Right cardiac atrium (tissue), 5 donors: Measurements from ENCODE around the gene TNFRSF1A. TPM values are rescaled to one million over a fixed set of nuclear protein-coding genes. Genes with fewer than 3 reads are reported as not detected.
A peak's percentile ranks its signal among the peaks of the same experiment; 100 is the strongest.

Experiments used
- ATAC-seq, 2 donors: fragments of 200-7000 bp; cut with Tn5 transposase; one replicate each; pipeline versions ENCODE4 v1.8.0 to v1.9.1; 2020; ENCODE audit warnings: moderate library complexity in 2 of 2, mild to moderate bottlenecking in 1 of 2
- DNase-seq, 3 donors: peaks; one replicate each; pipeline ENCODE4 v3.0.0-alpha.2; 2020
- H3K27ac ChIP-seq: one replicate; pipeline ENCODE4 v1.5.1; 2013; ENCODE audit warnings: mild to moderate bottlenecking, low read length, control low read depth, moderate library complexity
- H3K27me3 ChIP-seq: one replicate; pipeline ENCODE4 v1.6.1; 2013; ENCODE audit not compliant: control insufficient read depth, insufficient read depth
- H3K4me1 ChIP-seq: one replicate; pipeline ENCODE4 v1.6.1; 2013; ENCODE audit warnings: low read length; ENCODE audit not compliant: control insufficient read depth, insufficient read depth
- H3K4me3 ChIP-seq: one replicate; pipeline ENCODE4 v1.5.1; 2013; ENCODE audit warnings: low read length, control low read depth
- H3K9me3 ChIP-seq: one replicate; pipeline ENCODE4 v1.6.1; 2013; ENCODE audit warnings: low read length; ENCODE audit not compliant: control insufficient read depth
- WGBS: extraction: QIAGEN DNeasy Blood & Tissue Kit; methylation state at CpG from one replicate; pipeline ENCODE4 v1.1.7; 2013; 5-methylcytosine and 5-hydroxymethylcytosine counted together
- intact Hi-C, 4 donors: fragments of 100-400 bp; cut with DNase I; formaldehyde crosslinking; loops; one replicate each; pipeline versions ENCODE4 v1.11.0 to v1.14.0; 2022 to 2023
- polyA plus RNA-seq: library from polyadenylated mRNA; stranded (reverse); fragments of 200-250 nt; gene quantifications from one replicate; pipeline ENCODE4 v1.2.3, GENCODE V29; 2013
- total RNA-seq, 4 donors: library from RNA; stranded (reverse); fragmentation: NEBNext Ultra II Directional; extraction: Animal tissue kit (Norgen Biotek cat#: 25700); gene quantifications; one replicate each; pipeline ENCODE4 v1.2.1, GENCODE V29; 2021
- donor health status: healthy with polysubstance abuse.
- donor health status: DM: no; HTN: yes; CAD: no.
- donor health status: DM: no; HTN: no; CAD: no.
- donor health status: DM: no; HTN: yes; CAD: no; lungs with severe emphysema.
- donor health status: DM: yes; HTN: yes; CAD: no.

Gene TNFRSF1A
- total and polyA plus RNA-seq, 5 donors: 41.3 to 103 (median 75.0) TPM

DNA sequence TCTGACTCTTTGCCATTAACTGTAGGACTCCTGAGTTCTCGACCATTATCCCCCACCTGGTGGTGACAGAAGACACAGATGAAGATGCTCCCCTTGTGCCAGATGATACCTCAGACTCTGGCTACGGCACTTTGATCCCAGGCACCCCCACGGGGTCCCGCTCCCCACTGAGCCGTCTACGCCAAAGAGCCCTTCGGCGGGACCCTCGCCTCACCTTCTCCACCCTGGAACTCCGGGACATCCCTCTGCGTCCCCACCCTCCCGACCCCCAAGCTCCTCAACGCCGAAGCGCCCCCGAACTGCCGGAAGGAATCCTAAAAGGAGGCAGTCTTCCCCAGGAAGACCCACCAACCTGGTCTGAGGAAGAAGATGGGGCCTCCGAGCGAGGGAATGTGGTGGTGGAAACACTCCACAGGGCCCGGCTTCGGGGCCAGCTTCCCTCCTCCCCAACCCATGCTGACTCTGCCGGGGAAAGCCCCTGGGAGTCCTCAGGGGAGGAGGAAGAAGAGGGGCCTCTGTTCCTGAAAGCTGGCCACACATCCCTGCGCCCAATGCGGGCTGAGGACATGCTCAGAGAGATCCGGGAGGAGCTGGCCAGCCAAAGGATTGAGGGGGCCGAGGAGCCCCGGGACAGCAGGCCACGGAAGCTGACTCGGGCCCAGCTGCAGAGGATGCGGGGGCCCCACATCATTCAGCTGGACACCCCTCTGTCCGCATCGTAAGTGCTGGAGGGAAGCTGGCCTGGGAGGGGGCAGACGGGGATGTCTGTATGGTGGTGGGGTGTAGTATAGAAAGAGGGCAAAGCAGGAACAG is 14.4 kb downstream of the TNFRSF1A start:
- Histone ChIP-seq H3K27me3 (no peaks in the 10 kb centered on the region), H3K4me1 (peaks cover 12% of the 10 kb centered on the region), H3K9me3 (no peaks in the 10 kb centered on the region), H3K27ac (no peak overlapping the region), H3K4me3 (no peak overlapping the region)
- intact Hi-C loops: loop anchor here in 3 of 4 donors (5.0 to 10.0 kb wide), 3 partner anchors 137 to 210 kb away; no protein-coding TSS in a partner anchor
- ATAC-seq: peak; percentile 0 to 15
- 51% methylated on average over 33 of the region's 33 CpGs for WGBS
- DNase-seq: peak in 2 of 3 donors; percentile 64 to 78

DNA sequence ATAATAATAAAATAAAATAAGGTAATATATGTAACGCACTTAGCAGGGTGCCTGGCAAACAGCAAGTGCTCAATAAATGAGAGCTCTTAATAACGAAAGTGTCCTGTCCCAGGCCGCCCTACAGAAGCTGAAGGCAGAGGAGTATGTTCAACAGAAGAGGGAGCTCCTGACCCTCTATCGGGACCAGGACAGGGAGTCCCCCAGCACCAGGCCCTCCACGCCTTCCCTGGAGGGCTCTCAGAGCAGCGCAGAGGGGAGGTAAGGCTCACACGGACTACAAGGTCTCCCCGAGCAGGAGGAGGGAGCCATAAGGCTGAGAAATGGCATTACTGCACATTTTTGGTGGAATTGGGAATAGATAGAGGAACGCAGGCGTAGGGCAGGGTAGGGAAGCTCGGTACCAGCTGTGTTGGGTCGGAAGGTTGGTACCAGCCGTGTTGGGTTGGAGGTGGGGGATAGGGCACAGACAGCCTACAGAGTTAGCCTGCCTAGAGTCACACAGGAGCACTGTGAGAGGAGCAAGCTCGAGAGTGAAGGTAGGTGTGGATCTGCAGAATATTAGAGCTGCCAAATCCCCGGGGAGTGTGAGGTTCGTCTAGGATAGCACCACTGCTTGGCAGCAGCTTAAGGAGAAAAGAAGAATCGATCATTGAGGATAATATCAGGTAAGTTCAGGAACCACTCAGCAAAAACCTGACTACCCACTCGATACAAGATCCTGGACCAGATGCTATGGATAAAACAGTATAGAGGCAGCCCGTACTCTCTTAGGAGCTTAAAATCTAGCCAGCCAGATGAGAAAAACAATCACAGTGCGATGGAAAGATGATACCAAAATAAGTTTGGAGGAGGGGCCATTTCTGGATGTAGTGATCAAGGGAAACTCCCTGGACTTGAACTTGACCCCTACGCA is 15.3 kb downstream of the TNFRSF1A start:
- intact Hi-C loops: loop anchor here in 3 of 4 donors (5.0 to 10.0 kb wide), 3 partner anchors 138 to 211 kb away; no protein-coding TSS in a partner anchor
- Histone ChIP-seq H3K27me3 (no peaks in the 10 kb centered on the region), H3K9me3 (no peaks in the 10 kb centered on the region), H3K4me1 (peaks cover 14% of the 10 kb centered on the region), H3K27ac (peak overlapping the region; percentile 62), H3K4me3 (no peak overlapping the region)
- ATAC-seq (peak; percentile 54 to 64), DNase-seq (peak in 2 of 3 donors; percentile 81 to 84)
- 42% methylated on average over 21 of the region's 21 CpGs for WGBS

DNA sequence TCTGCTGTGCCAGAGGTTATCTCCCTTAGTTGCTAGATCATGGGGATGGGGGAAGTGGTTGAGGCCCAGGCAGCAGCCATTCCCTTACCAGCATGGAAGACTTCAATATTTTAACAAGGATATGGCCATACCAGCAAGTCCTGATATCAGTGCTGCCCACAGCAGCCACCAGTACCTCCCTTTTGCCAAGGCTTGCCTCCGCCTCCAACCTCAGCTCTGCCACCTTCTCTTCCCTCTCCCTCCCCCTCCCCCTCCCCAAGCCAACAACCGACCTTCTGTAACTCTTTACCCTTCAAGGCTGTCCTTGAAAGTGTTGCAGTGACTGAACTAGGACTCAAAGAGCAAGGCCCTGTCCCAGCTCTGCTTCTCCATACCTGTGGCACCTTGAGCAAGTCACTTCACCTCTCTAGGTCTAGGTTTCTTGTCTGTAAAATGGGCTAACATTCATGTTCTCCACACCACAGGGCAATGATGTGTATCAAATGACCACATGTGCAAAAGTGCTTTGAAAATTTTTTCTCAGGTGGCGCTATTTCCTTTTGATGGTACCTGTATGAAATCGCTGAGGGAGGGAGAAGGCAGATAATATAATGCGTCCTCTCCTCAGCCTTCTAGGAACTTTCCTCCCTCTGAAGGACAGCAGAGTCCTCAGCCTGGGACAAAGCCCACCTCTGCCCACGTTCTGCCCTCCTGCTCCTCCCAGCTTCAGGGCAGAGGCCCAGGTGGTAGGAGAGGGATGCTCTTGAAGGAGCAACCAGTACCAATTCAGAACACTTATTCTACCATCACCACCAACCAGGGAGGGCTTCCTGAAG is 16.7 kb downstream of the TNFRSF1A start:
- Histone ChIP-seq H3K27me3 (no peaks in the 10 kb centered on the region), H3K4me3 (no peak overlapping the region), H3K4me1 (peaks cover 14% of the 10 kb centered on the region), H3K9me3 (no peaks in the 10 kb centered on the region), H3K27ac (no peak overlapping the region)
- ATAC-seq: no peak
- WGBS: 73% methylated on average over 6 of the region's 6 CpGs
- peak in 2 of 3 donors; percentile 6 to 20 for DNase-seq
- intact Hi-C loops: loop anchor here in 3 of 4 donors (5.0 to 10.0 kb wide), 3 partner anchors 140 to 212 kb away; no protein-coding TSS in a partner anchor

DNA sequence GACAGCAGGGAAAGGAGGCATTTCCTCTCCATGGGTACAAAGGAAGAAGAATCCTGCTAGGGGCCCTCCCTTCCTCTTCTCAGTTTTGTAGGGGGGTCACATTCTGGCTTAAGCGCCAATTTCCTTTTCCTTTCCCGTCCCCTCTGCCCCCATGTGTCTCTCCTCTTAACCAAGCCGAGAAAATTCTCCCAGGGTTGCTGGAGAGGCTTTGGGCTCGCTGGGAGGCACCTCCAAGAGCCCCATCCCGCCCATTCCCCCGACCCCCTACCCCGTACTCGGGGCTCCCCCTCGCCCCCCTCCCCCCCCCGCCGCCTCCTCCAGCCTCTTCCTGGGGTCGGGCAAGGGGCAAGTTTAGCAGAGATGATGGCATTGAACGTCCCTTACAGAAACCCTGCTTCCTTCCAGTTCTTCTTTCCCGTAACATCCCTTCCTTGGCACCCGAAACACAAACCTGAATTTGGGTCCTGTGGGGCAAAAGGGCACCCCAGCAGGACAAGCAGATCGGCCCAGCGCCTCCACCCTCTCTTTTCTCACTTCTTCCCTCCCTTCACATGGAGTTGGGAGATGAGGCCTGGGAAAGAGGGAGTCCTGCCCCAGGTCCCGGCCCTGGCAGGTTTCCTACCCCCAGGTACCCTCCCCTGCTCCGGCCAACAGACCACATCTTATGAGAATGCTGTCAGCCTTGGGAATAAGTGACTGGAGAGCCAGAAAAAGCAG is 17.7 kb downstream of the TNFRSF1A start:
- intact Hi-C loops: loop anchor here in 2 of 4 donors (10.0 kb wide), 1 partner anchor 141 kb away; no protein-coding TSS in a partner anchor
- ATAC-seq (no peak), DNase-seq (peak in 1 of 3 donors; percentile 56)
- no peaks in the 10 kb centered on the region for H3K9me3 ChIP-seq
- peak overlapping the region; percentile 95 for H3K27ac ChIP-seq
- H3K27me3 ChIP-seq: no peaks in the 10 kb centered on the region
- WGBS: 33% methylated on average over 19 of the region's 19 CpGs
- H3K4me1 ChIP-seq: peaks cover 14% of the 10 kb centered on the region
- no peak overlapping the region for H3K4me3 ChIP-seq

DNA sequence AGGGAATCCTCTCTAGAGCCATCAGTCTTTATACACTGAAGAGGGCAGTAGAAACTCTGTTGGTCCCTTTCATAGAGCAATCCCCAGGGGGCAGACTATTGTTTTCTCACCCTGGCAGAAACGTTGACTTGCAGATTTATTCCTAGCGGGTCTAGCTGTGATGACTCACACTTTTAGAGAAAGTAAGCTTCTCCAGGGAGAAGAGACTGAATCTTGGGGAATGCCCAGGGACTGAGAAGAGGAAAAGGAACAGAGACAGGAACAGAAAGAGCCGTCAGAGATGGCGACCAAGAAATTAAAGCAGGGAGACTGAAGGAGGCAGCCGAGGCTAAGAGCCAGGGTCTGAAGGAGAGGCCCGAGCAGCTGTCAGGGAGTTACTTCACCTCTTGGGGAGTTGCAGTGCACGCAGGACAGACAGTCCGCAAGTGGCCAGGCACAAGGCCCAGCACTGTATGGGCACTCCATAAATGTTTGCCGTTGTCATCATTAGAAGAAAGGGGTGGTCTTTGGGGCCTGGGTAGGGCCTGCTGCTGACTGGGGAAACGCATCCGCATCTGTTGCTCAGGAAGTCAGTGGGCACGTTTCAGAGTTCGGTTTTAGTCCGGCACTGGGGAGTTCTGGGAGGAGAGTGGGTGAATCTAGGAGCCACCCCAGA is 18.4 kb downstream of the TNFRSF1A start:
- ATAC-seq (peak; percentile 48 to 60), DNase-seq (peak in 1 of 3 donors; percentile 79)
- H3K4me1 ChIP-seq: peaks cover 14% of the 10 kb centered on the region
- H3K4me3 ChIP-seq: no peak overlapping the region
- WGBS: 16% methylated on average over 14 of the region's 14 CpGs
- H3K9me3 ChIP-seq: no peaks in the 10 kb centered on the region
- H3K27ac ChIP-seq: peak overlapping the region; percentile 95
- H3K27me3 ChIP-seq: no peaks in the 10 kb centered on the region
- intact Hi-C loops: loop anchor here in 2 of 4 donors (10.0 kb wide), 1 partner anchor 141 kb away; no protein-coding TSS in a partner anchor

DNA sequence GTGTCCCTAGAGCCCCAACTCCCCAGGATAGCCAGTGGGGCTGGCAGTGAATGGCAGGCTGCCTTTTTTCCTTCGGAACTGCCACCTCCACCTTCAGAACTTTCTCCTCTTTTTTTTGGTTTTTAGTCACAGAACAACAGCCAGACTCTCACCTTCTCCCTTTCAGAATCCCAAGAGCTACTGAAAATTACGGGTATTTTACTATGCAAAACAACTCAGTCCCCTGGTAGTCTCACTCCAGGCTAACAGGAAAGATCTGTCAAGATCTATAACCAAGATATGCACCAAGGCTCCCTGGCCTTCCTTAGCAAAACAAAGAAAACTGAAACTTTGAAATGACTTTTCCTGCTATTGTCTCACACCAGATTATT is 18.9 kb downstream of the TNFRSF1A start:
- peak overlapping the region; percentile 5 for H3K27ac ChIP-seq
- H3K4me3 ChIP-seq: no peak overlapping the region
- intact Hi-C loops: loop anchor here in 2 of 4 donors (10.0 kb wide), 1 partner anchor 142 kb away; no protein-coding TSS in a partner anchor
- no peaks in the 10 kb centered on the region for H3K27me3 ChIP-seq
- no peak for ATAC-seq
- 30% methylated on average over 2 of the region's 2 CpGs for WGBS
- H3K4me1 ChIP-seq: peaks cover 14% of the 10 kb centered on the region
- H3K9me3 ChIP-seq: no peaks in the 10 kb centered on the region
- no peak for DNase-seq

DNA sequence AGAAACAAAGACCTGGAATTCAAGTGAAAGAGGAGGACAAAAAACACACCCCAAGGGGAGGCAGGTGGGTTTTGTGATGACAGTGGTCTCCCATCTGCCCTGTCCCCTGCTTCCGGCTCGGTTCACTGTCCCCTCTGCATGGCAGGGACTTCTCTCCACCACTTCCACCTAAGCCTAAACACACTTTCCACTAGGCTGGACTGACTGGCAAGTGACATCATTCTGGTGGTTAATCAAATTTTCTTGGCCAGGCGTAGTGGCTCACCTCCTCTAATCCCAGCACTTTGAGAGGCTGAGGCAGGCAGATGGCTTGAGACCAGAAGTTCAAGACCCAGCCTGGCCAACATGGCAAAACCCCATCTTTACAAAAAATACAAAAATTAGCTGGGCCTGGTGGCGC is 19.5 kb downstream of the TNFRSF1A start:
- Histone ChIP-seq H3K27ac (peak overlapping the region; percentile 5), H3K4me1 (peaks cover 11% of the 10 kb centered on the region), H3K27me3 (no peaks in the 10 kb centered on the region), H3K4me3 (no peak overlapping the region), H3K9me3 (no peaks in the 10 kb centered on the region)
- whole genome bisulfite sequencing: 76% methylated on average over 4 of the region's 4 CpGs
- intact Hi-C loops: loop anchor here in 2 of 4 donors (10.0 kb wide), 1 partner anchor 142 kb away; no protein-coding TSS in a partner anchor
- DNase-seq (peak in 1 of 3 donors; percentile 45), ATAC-seq (peak in 1 of 2 donors; percentile 17)

DNA sequence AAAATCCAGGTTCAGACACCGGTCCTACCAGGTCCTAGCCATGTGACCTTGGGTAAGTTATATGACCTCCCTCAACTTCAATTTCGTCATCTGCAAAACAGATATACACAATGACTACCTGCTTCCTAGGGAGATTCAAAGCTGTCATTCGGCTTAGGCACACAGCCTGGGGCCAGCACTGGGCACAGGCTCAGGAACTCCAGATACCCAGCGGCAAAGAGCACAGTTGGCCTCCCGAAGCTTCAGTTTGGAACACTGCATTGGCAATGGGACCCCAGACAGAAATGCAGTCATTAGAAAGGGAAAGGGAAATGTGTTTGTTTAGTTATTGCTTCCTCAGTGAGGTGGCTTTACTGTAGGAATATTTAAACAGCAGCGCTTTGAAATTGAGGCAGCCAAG is 20.0 kb downstream of the TNFRSF1A start:
- H3K27me3 ChIP-seq: no peaks in the 10 kb centered on the region
- intact Hi-C loops: loop anchor here in 2 of 4 donors (10.0 kb wide), 1 partner anchor 143 kb away; no protein-coding TSS in a partner anchor
- no peak overlapping the region for H3K4me3 ChIP-seq
- H3K9me3 ChIP-seq: no peaks in the 10 kb centered on the region
- H3K4me1 ChIP-seq: peaks cover 11% of the 10 kb centered on the region
- H3K27ac ChIP-seq: no peak overlapping the region
- ATAC-seq (no peak), DNase-seq (peak in 1 of 3 donors; percentile 57)
- WGBS: 64% methylated on average over 6 of the region's 6 CpGs

DNA sequence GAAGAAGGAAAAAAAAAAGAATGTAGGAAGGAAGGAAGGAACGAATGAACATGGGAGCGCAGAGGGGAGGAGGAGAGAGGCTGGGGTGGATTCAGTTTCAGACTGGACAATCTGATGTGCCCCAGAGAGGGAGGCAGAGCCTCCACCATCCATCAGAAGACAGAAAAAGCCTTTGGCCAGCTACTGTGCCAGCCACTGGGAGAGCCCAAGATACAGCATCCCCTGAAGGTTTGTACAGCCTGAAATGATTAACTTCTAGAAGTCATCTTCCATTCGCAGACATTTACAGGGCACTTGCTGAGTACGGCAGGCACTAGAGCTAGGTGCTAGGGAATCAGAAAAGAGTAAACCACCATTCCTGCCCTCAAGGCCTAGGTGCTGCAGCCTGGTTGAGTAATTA is 22.4 kb downstream of the TNFRSF1A start:
- ATAC-seq (no peak), DNase-seq (peak in 1 of 3 donors; percentile 19)
- no peaks in the 10 kb centered on the region for H3K27me3 ChIP-seq
- H3K9me3 ChIP-seq: no peaks in the 10 kb centered on the region
- no peak overlapping the region for H3K4me3 ChIP-seq
- intact Hi-C loops: no loop called here
- H3K4me1 ChIP-seq: peaks cover 2% of the 10 kb centered on the region
- WGBS: 94% methylated on average over 4 of the region's 4 CpGs
- H3K27ac ChIP-seq: no peak overlapping the region
